Transverse colon (tissue), 4 donors: Measurements from ENCODE around the gene LMF2. TPM values are rescaled to one million over a fixed set of nuclear protein-coding genes. Genes with fewer than 3 reads are reported as not detected.

Experiments
- DNase-seq: peaks from one replicate; pipeline ENCODE4 v3.0.0-alpha.2; 2019
- H3K27ac ChIP-seq, 4 donors: fragments of 200-600 bp; sonication (generic); 2 replicates each; pipeline ENCODE4 v1.5.1; 2016 to 2018; ENCODE audit warnings: inconsistent platforms in 4 of 4
- H3K27me3 ChIP-seq: fragments of 200-600 bp; sonication (generic); 2 replicates; pipeline ENCODE4 v1.5.1; 2017; ENCODE audit warnings: inconsistent platforms
- H3K36me3 ChIP-seq, 4 donors: fragments of 200-600 bp; sonication (generic); 2 replicates each; pipeline ENCODE4 v1.5.1; 2017 to 2019; ENCODE audit warnings: inconsistent platforms in 4 of 4
- H3K4me1 ChIP-seq, 4 donors: fragments of 200-600 bp; sonication (generic); 2 replicates each; pipeline ENCODE4 v1.5.1; 2017 to 2020; ENCODE audit warnings: inconsistent platforms in 4 of 4
- H3K4me3 ChIP-seq, 4 donors: fragments of 200-600 bp; sonication (generic); 1 replicate in 1 of 4; 2 replicates in 3 of 4; pipeline versions ENCODE4 v1.5.1 to v1.6.1; 2017 to 2019; ENCODE audit warnings: inconsistent platforms in 4 of 4
- H3K9me3 ChIP-seq, 2 donors: fragments of 200-600 bp; sonication (generic); 2 replicates each; pipeline ENCODE4 v1.5.1; 2017 to 2019; ENCODE audit warnings: inconsistent platforms in 2 of 2
- EP300 ChIP-seq: sonication (generic); formaldehyde crosslinking; IDR thresholded peaks from one replicate; pipeline ENCODE4 v1.6.1; 2017; ENCODE audit warnings: antibody characterized with exemption, low read depth
- POLR2A ChIP-seq: fragments of 450-650 bp; IDR thresholded peaks from one replicate; pipeline ENCODE4 v1.6.1; 2016; ENCODE audit warnings: antibody characterized with exemption, mild to moderate bottlenecking, moderate library complexity
- POLR2AphosphoS5 ChIP-seq, 3 donors: sonication (generic); formaldehyde crosslinking; IDR thresholded peaks; one replicate each; pipeline ENCODE4 v1.6.1; 2016; ENCODE audit warnings: antibody characterized with exemption in 3 of 3
- WGBS, 2 donors: methylation state at CpG; one replicate each; pipeline ENCODE4 v1.1.5; 2018; ENCODE audit warnings: low coverage in 1 of 2; 5-methylcytosine and 5-hydroxymethylcytosine counted together
- in situ Hi-C, 4 donors: fragments of 200-750 bp; cut with MboI; loops; one replicate each; pipeline versions ENCODE4 v1.15.0 to v1.15.1; 2017; ENCODE audit warnings: low sequenced_read_pairs in 3 of 4, low pct_ligation_motif_present in 1 of 4, low pct_unique_long_range_greater_than_20kb in 1 of 4
- intact Hi-C: fragments of 100-400 bp; cut with DNase I; formaldehyde crosslinking; loops from one replicate; pipeline ENCODE4 v1.15.1; 2023; ENCODE audit warnings: low total_unique reads
- total RNA-seq, 4 donors: library from RNA; depleted of rRNA; stranded (reverse); fragments of >200 nt; gene quantifications; one replicate each; pipeline ENCODE4 v1.1.0, GENCODE V29; 2016
- TF ChIP-seq, protein P1 (sequence below), 5 experiments: fragments of 200-600 bp in 3 of 5; fragments of 450-650 bp in 2 of 5; sonication (generic) in 3 of 5; IDR thresholded peaks; 1 replicate in 2 of 5; 2 replicates in 3 of 5; pipeline ENCODE4 v1.5.1; 2016 to 2017; ENCODE audit warnings: antibody characterized with exemption in 5 of 5, inconsistent platforms in 3 of 5, mild to moderate bottlenecking in 2 of 5, moderate library complexity in 1 of 5

LMF2 gene
- total RNA-seq, 4 donors from 2014 or later = 54.0 to 119 (median 79.9) TPM

- 3% methylated on average over 50 of the region's 53 CpGs; no CpG with 5 or more reads in 1 of the 2 donors for WGBS, 2 donors
- peaks cover 13% of the 10 kb centered on the region for H3K27me3 ChIP-seq
These were observed 23.5 kb upstream of the LMF2 start for GRCh38 chr22:50530877-50531545.

GRCh38 chr22:50530580-50530876 is 23.0 kb upstream of the LMF2 start:
- TF ChIP-seq POLR2AphosphoS5 (IDR thresholded peaks at IDR 0.05) = no peak
- TF ChIP-seq, protein P1, sequence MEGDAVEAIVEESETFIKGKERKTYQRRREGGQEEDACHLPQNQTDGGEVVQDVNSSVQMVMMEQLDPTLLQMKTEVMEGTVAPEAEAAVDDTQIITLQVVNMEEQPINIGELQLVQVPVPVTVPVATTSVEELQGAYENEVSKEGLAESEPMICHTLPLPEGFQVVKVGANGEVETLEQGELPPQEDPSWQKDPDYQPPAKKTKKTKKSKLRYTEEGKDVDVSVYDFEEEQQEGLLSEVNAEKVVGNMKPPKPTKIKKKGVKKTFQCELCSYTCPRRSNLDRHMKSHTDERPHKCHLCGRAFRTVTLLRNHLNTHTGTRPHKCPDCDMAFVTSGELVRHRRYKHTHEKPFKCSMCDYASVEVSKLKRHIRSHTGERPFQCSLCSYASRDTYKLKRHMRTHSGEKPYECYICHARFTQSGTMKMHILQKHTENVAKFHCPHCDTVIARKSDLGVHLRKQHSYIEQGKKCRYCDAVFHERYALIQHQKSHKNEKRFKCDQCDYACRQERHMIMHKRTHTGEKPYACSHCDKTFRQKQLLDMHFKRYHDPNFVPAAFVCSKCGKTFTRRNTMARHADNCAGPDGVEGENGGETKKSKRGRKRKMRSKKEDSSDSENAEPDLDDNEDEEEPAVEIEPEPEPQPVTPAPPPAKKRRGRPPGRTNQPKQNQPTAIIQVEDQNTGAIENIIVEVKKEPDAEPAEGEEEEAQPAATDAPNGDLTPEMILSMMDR (IDR thresholded peaks at IDR 0.05) = no peak
- TF ChIP-seq POLR2A = no peak
- TF ChIP-seq EP300 = no peak
- H3K27ac ChIP-seq = peak overlapping the region; percentile 94 to 99 (median 96)
- H3K4me1 ChIP-seq = peaks cover 12 to 66% (median 39%) of the 10 kb centered on the region in 4 donors
- in situ Hi-C loops (no loop called here), intact Hi-C loops (no loop called here)
- peak overlapping the region; percentile 42 to 60 (median 53) for H3K4me3 ChIP-seq
- H3K9me3 ChIP-seq = no peaks in the 10 kb centered on the region
- no peaks in the 10 kb centered on the region for H3K36me3 ChIP-seq
- peaks cover 13% of the 10 kb centered on the region for H3K27me3 ChIP-seq
- 5% methylated on average over 13 of the region's 21 CpGs; no CpG with 5 or more reads in 1 of the 2 donors for WGBS, 2 donors
- DNase-seq = no peak

More at GRCh38 chr22:50530877-50531545, 23.5 kb upstream of the LMF2 start:
- Histone ChIP-seq H3K27ac (peak overlapping the region; percentile 94 to 99 (median 96)), H3K36me3 (no peaks in the 10 kb centered on the region), H3K9me3 (no peaks in the 10 kb centered on the region), H3K4me1 (peaks cover 12 to 66% (median 39%) of the 10 kb centered on the region in 4 donors), H3K4me3 (peak overlapping the region; percentile 42 to 60 (median 53))
- intact Hi-C loops = no loop called here
- TF ChIP-seq, protein P1 (IDR thresholded peaks at IDR 0.05) = no peak
- TF ChIP-seq EP300 (no peak), POLR2AphosphoS5 (IDR thresholded peaks at IDR 0.05) (peak; percentile 87 to 91 (median 91)), POLR2A (peak; percentile 85)
- DNase-seq = peak; percentile 93
- in situ Hi-C loops = no loop called here

- peaks cover 13% of the 10 kb centered on the region for H3K27me3 ChIP-seq
- H3K4me1 ChIP-seq = peaks cover 12 to 66% (median 41%) of the 10 kb centered on the region in 4 donors
- 0% methylated on average over 22 of the region's 92 CpGs; no CpG with 5 or more reads in 1 of the 2 donors for WGBS, 2 donors
- H3K9me3 ChIP-seq = no peaks in the 10 kb centered on the region
- TF ChIP-seq, protein P1 (IDR thresholded peaks at IDR 0.05) = no peak
- TF ChIP-seq POLR2AphosphoS5 (IDR thresholded peaks at IDR 0.05) (peak; percentile 76 to 93 (median 90)), POLR2A (peak; percentile 75), EP300 (no peak)
- peak within 1 kb of the TSS; percentile 42 to 60 (median 53) for H3K4me3 ChIP-seq
- in situ Hi-C loops = no loop called here
- peak within 1 kb of the TSS; percentile 94 to 99 (median 96) for H3K27ac ChIP-seq
- intact Hi-C loops = no loop called here
- no peaks in the 10 kb centered on the region for H3K36me3 ChIP-seq
- DNase-seq = peak; percentile 90
These were observed 22.5 kb upstream of the LMF2 start, which contains the start of gene TYMP for GRCh38 chr22:50529897-50530579. Gene TYMP (minus strand): TSS chr22:50530012. CDS start chr22:50529709, 303 bp downstream.

DNA sequence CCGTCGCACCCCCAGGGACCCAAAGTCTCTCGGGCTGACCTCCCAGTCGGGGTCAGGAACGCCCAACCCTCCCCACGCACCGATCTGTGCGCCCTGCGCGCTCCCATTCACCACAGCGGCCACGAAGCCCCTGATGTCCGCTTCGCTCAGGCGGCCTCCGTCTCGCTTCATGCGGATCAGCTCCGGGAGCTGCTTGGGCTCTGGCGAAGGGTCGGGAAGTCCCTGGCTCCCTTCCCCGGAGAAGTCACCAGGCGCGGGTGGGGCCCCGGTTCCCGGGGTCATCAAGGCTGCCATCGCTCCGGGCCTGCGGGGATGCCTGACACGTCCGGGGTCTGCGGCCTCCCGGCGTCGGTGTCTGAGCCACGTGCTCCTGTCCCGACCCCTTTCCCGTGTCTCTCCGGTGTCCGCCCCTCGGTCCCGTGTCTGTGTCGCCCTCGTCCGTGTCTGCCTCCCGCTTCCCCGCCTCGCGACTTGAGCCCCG is 22.0 kb upstream of the LMF2 start:
- H3K27ac ChIP-seq = peak overlapping the region; percentile 94 to 99 (median 96)
- no peaks in the 10 kb centered on the region for H3K36me3 ChIP-seq
- intact Hi-C loops (no loop called here), in situ Hi-C loops (no loop called here)
- H3K4me1 ChIP-seq = peaks cover 14 to 69% (median 47%) of the 10 kb centered on the region in 4 donors
- TF ChIP-seq POLR2A = peak; percentile 27
- TF ChIP-seq, protein P1 (IDR thresholded peaks at IDR 0.05) = no peak
- peaks cover 11% of the 10 kb centered on the region for H3K27me3 ChIP-seq
- H3K9me3 ChIP-seq = no peaks in the 10 kb centered on the region
- DNase-seq = no peak
- 21% methylated on average over 50 of the region's 50 CpGs; no CpG with 5 or more reads in 1 of the 2 donors for WGBS, 2 donors
- peak overlapping the region; percentile 20 to 60 (median 45) for H3K4me3 ChIP-seq
